Suprapubic skin (tissue), 4 donors: ENCODE data around the gene CDC42BPG.

Source experiments
- POLR2A ChIP-seq, 2 donors: fragments of 450-650 bp; IDR thresholded peaks; one replicate each; pipeline ENCODE4 v1.6.1; 2017; ENCODE audit warnings: antibody characterized with exemption in 2 of 2, mild to moderate bottlenecking in 2 of 2, moderate library complexity in 2 of 2
- POLR2AphosphoS5 ChIP-seq, 3 donors: sonication (generic); formaldehyde crosslinking; IDR thresholded peaks; one replicate each; pipeline ENCODE4 v1.6.1; 2017; ENCODE audit warnings: antibody characterized with exemption in 3 of 3
- TF ChIP-seq, protein P1 (sequence below), 2 donors: fragments of 200-600 bp in 1 of 2; fragments of 450-650 bp in 1 of 2; sonication (generic) in 1 of 2; IDR thresholded peaks; one replicate each; pipeline ENCODE4 v1.5.1; 2016 to 2019; ENCODE audit warnings: antibody characterized with exemption in 2 of 2, mild to moderate bottlenecking in 1 of 2, moderate library complexity in 1 of 2

DNA sequence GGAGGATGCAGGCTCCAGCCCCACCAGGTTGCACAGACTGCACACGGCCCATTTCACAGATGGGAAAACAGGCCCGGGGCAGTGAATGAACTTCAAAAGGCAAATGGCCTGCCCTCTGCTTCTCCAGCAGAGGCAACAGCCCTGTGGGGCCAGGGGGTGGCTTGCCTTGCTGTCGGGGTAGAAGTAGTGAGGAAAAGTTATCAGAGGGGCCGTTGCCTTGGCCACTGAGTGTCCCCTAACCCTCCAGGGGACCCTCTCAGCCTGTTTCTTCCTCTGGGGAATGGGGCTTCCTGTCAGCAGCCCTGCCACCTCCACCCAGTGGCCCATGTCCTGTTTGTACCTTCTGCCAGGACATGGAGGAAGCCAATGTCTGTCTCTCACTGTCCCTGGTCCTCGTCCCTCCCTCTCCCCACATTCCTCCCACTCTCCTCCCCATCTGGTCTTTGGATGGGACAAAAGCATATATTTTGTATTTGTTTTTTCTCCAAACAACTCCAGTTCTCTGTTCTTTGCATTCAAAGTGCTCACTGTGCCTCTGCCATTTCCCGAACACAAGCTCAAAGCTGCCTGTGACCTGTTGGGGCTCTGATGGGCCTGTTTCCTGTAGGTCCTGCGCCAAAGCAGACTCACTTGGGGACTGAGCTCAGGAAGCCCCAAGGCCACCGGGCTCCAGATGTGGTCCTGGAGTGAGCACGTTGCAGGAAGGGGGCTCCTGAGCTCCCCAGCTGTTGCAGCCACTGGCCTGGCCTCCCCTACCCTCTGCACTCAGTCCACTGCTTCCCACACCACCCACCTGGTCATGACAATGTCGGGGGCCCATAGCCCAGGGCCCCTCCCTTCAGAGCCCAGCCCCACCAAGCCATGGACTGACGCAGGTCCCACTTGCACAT is 50.9 kb downstream of the CDC42BPG start:
- TF ChIP-seq, protein P1, sequence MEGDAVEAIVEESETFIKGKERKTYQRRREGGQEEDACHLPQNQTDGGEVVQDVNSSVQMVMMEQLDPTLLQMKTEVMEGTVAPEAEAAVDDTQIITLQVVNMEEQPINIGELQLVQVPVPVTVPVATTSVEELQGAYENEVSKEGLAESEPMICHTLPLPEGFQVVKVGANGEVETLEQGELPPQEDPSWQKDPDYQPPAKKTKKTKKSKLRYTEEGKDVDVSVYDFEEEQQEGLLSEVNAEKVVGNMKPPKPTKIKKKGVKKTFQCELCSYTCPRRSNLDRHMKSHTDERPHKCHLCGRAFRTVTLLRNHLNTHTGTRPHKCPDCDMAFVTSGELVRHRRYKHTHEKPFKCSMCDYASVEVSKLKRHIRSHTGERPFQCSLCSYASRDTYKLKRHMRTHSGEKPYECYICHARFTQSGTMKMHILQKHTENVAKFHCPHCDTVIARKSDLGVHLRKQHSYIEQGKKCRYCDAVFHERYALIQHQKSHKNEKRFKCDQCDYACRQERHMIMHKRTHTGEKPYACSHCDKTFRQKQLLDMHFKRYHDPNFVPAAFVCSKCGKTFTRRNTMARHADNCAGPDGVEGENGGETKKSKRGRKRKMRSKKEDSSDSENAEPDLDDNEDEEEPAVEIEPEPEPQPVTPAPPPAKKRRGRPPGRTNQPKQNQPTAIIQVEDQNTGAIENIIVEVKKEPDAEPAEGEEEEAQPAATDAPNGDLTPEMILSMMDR (IDR thresholded peaks at IDR 0.05), result no peak
- TF ChIP-seq POLR2A (IDR thresholded peaks at IDR 0.05), result no peak
- no peak for TF ChIP-seq POLR2AphosphoS5 (IDR thresholded peaks at IDR 0.05)
